HFF-Myc (cell line): ENCODE results near the gene ZNF81.
"Not testable (repeated sequence)": the region's sequence is repeated elsewhere in the genome, so short reads cannot be mapped to it uniquely, and the experiment has no call there.

Experiments used
- DNase-seq: peaks from one replicate; pipeline ENCODE4 v3.0.0-alpha.2; 2011; ENCODE audit warnings: low read depth; ENCODE audit errors: extremely low read depth
- H3K4me3 ChIP-seq: replicated peaks from 2 replicates; pipeline ENCODE4 v1.5.1; 2011; ENCODE audit warnings: low read depth, mild to moderate bottlenecking, control low read depth, low read length
- CTCF ChIP-seq: IDR thresholded peaks from 2 replicates; pipeline ENCODE4 v1.5.1; 2012; ENCODE audit warnings: mild to moderate bottlenecking, low read depth, low read length, control low read depth; ENCODE audit errors: missing control alignments

ZNF81 gene

GRCh38 chrX:47836164-47837072 lies at the start of gene ZNF81:
ZNF81 (plus strand) TSS chrX:47836902; CDS start chrX:47846268, 9,366 bp downstream.
- TF ChIP-seq CTCF: no peak
- peak within 1 kb of the TSS; percentile 56 for H3K4me3 ChIP-seq
- peak; percentile 87 for DNase-seq

- no peak for DNase-seq
- no peak for TF ChIP-seq CTCF
Observed at GRCh38 chrX:47796433-47796906, 40.2 kb upstream of the ZNF81 start.

GRCh38 chrX:47797084-47797483 lies 39.6 kb upstream of the ZNF81 start:
- no peak overlapping the region for H3K4me3 ChIP-seq
- DNase-seq: no peak
- TF ChIP-seq CTCF: no peak

More at GRCh38 chrX:47796433-47796906, 40.2 kb upstream of the ZNF81 start:
- H3K4me3 ChIP-seq: no peak overlapping the region

GRCh38 chrX:47798861-47799260 lies 37.8 kb upstream of the ZNF81 start:
- TF ChIP-seq CTCF: no peak
- no peak for DNase-seq
- H3K4me3 ChIP-seq: no peak overlapping the region

GRCh38 chrX:47802589-47802988 lies 34.1 kb upstream of the ZNF81 start:
- TF ChIP-seq CTCF: no peak
- no peak overlapping the region for H3K4me3 ChIP-seq
- DNase-seq: no peak

- not testable (repeated sequence) for DNase-seq, H3K4me3 ChIP-seq
Observed at GRCh38 chrX:47803103-47803502, 33.6 kb upstream of the ZNF81 start.

- no peak for DNase-seq
- TF ChIP-seq CTCF: no peak
- no peak overlapping the region for H3K4me3 ChIP-seq
Observed at GRCh38 chrX:47804315-47804714, 32.4 kb upstream of the ZNF81 start.

- not testable (repeated sequence) for DNase-seq, H3K4me3 ChIP-seq
Observed at GRCh38 chrX:47805844-47806243, 30.9 kb upstream of the ZNF81 start.

- DNase-seq, H3K4me3 ChIP-seq: not testable (repeated sequence)
Observed at GRCh38 chrX:47806415-47807271, 30.1 kb upstream of the ZNF81 start.

- H3K4me3 ChIP-seq: not testable (repeated sequence)
Observed at GRCh38 chrX:47807272-47807538, 29.5 kb upstream of the ZNF81 start.

More at GRCh38 chrX:47807272-47807538, 29.5 kb upstream of the ZNF81 start:
- DNase-seq: not testable (repeated sequence)
